Bronchial epithelial cell (primary cell): Measurements from ENCODE around the gene NUP35. TPM values are rescaled to one million over a fixed set of nuclear protein-coding genes. Genes with fewer than 3 reads are reported as not detected.

Experiments used
- DNase-seq: peaks from one replicate; pipeline ENCODE4 v3.0.0-alpha.2; 2010; ENCODE audit warnings: low read depth
- FAIRE-seq: peaks from 2 replicates; lab custom pipeline; 2011; peaks lifted over from hg19 to GRCh38; lab: Jason Lieb, UNC
- H3K27me3 ChIP-seq: 2 replicates; pipeline ENCODE4 v1.5.1; 2011; ENCODE audit warnings: low read length; ENCODE audit not compliant: control insufficient read depth, insufficient read depth
- H3K36me3 ChIP-seq: 2 replicates; pipeline ENCODE4 v1.5.1; 2011; ENCODE audit warnings: low read length; ENCODE audit not compliant: control insufficient read depth, insufficient read depth
- H3K4me3 ChIP-seq: 2 replicates; pipeline ENCODE4 v1.5.1; 2011; ENCODE audit warnings: mild to moderate bottlenecking, low read depth, low read length, control low read depth
- total RNA-seq: library from RNA; depleted of rRNA; stranded (reverse); fragments of >200 nt; gene quantifications from 2 replicates; pipeline ENCODE4 v1.2.1, GENCODE V29; 2014
- TF ChIP-seq, protein P1 (sequence below): IDR thresholded peaks from 2 replicates; pipeline ENCODE4 v1.5.1; 2011; ENCODE audit warnings: mild to moderate bottlenecking, moderate library complexity, low read length, control low read depth, inconsistent platforms; ENCODE audit not compliant: insufficient read depth, severe bottlenecking

NUP35 gene
- total RNA-seq, 1 donor from 2014 or later, result 9.7 TPM

GRCh38 chr2:183185534-183185933 is 61.3 kb downstream of the NUP35 start:
- FAIRE-seq (no peak), DNase-seq (no peak)
- no peak overlapping the region for H3K4me3 ChIP-seq
- H3K36me3 ChIP-seq, result peaks cover 2% of the 10 kb centered on the region
- TF ChIP-seq, protein P1, sequence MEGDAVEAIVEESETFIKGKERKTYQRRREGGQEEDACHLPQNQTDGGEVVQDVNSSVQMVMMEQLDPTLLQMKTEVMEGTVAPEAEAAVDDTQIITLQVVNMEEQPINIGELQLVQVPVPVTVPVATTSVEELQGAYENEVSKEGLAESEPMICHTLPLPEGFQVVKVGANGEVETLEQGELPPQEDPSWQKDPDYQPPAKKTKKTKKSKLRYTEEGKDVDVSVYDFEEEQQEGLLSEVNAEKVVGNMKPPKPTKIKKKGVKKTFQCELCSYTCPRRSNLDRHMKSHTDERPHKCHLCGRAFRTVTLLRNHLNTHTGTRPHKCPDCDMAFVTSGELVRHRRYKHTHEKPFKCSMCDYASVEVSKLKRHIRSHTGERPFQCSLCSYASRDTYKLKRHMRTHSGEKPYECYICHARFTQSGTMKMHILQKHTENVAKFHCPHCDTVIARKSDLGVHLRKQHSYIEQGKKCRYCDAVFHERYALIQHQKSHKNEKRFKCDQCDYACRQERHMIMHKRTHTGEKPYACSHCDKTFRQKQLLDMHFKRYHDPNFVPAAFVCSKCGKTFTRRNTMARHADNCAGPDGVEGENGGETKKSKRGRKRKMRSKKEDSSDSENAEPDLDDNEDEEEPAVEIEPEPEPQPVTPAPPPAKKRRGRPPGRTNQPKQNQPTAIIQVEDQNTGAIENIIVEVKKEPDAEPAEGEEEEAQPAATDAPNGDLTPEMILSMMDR, result no peak
- no peaks in the 10 kb centered on the region for H3K27me3 ChIP-seq

GRCh38 chr2:183186296-183186695 is 62.1 kb downstream of the NUP35 start:
- TF ChIP-seq, protein P1, result no peak
- Histone ChIP-seq H3K36me3 (peaks cover 2% of the 10 kb centered on the region), H3K27me3 (no peaks in the 10 kb centered on the region), H3K4me3 (no peak overlapping the region)
- FAIRE-seq (no peak), DNase-seq (peak; percentile 15)

- DNase-seq (no peak), FAIRE-seq (no peak)
- no peak overlapping the region for H3K4me3 ChIP-seq
- TF ChIP-seq, protein P1, result no peak
- H3K36me3 ChIP-seq, result peaks cover 2% of the 10 kb centered on the region
- H3K27me3 ChIP-seq, result no peaks in the 10 kb centered on the region
Measured at GRCh38 chr2:183186766-183187165, 62.5 kb downstream of the NUP35 start.

GRCh38 chr2:183192343-183192742 is 68.1 kb downstream of the NUP35 start:
- no peak for DNase-seq
- FAIRE-seq, result no peak
- TF ChIP-seq, protein P1, result no peak

GRCh38 chr2:183193904-183194303 is 69.7 kb downstream of the NUP35 start:
- DNase-seq (no peak), FAIRE-seq (no peak)
- Histone ChIP-seq H3K27me3 (no peaks in the 10 kb centered on the region), H3K36me3 (no peaks in the 10 kb centered on the region), H3K4me3 (no peak overlapping the region)
- TF ChIP-seq, protein P1, result no peak

More at GRCh38 chr2:183192343-183192742, 68.1 kb downstream of the NUP35 start:
- Histone ChIP-seq H3K4me3 (no peak overlapping the region), H3K36me3 (no peaks in the 10 kb centered on the region), H3K27me3 (no peaks in the 10 kb centered on the region)

GRCh38 chr2:183195397-183195796 is 71.2 kb downstream of the NUP35 start:
- no peak for DNase-seq
- TF ChIP-seq, protein P1, result no peak
- Histone ChIP-seq H3K4me3 (no peak overlapping the region), H3K27me3 (no peaks in the 10 kb centered on the region), H3K36me3 (no peaks in the 10 kb centered on the region)
- FAIRE-seq, result no peak
